DND-41 (cell line): Measurements from ENCODE around the gene GPR149.

Source experiments
- ATAC-seq: fragments of 200-7000 bp; cut with Tn5 transposase; 3 replicates; pipeline ENCODE4 v1.9.1; 2021; ENCODE audit warnings: low read depth; ENCODE audit not compliant: insufficient read depth
- DNase-seq: peaks from one replicate; pipeline ENCODE4 v3.0.0-alpha.2; 2020
- H2AFZ ChIP-seq: 2 replicates; pipeline ENCODE4 v1.6.0; 2012; ENCODE audit warnings: low read depth, low read length
- H3K27ac ChIP-seq: 2 replicates; pipeline ENCODE4 v1.5.1; 2012; ENCODE audit warnings: low read length, inconsistent platforms
- H3K27me3 ChIP-seq: fragments of 200-600 bp; sonication (generic); 2 replicates; pipeline ENCODE4 v1.6.0; 2012; ENCODE audit warnings: low read length, mild to moderate bottlenecking, inconsistent platforms; ENCODE audit not compliant: insufficient read depth, poor library complexity
- H3K36me3 ChIP-seq: 2 replicates; pipeline ENCODE4 v1.5.1; 2012; ENCODE audit warnings: low read length, inconsistent platforms; ENCODE audit not compliant: insufficient read depth
- H3K4me1 ChIP-seq: 2 replicates; pipeline ENCODE4 v1.5.1; 2012; ENCODE audit warnings: mild to moderate bottlenecking, low read length; ENCODE audit not compliant: insufficient read depth
- H3K4me2 ChIP-seq: 2 replicates; pipeline ENCODE4 v1.6.0; 2012; ENCODE audit warnings: mild to moderate bottlenecking, moderate library complexity, low read length, inconsistent platforms; ENCODE audit not compliant: insufficient read depth
- H3K4me3 ChIP-seq, 2 experiments: fragments of 200-600 bp in 1 of 2; shearing (Covaris generic) in 1 of 2; 2 replicates each; pipeline ENCODE4 v1.5.1; 2012 to 2016; ENCODE audit warnings: inconsistent platforms in 2 of 2, low read length in 2 of 2, mild to moderate bottlenecking in 2 of 2, low read depth in 1 of 2, moderate library complexity in 1 of 2
- H3K79me2 ChIP-seq: 2 replicates; pipeline ENCODE4 v1.6.0; 2012; ENCODE audit warnings: low read length, inconsistent platforms; ENCODE audit not compliant: insufficient read depth
- H3K9ac ChIP-seq: 2 replicates; pipeline ENCODE4 v1.6.0; 2012; ENCODE audit warnings: low read depth, mild to moderate bottlenecking, inconsistent platforms, low read length, moderate library complexity
- H3K9me3 ChIP-seq: 2 replicates; pipeline ENCODE4 v1.5.1; 2012; ENCODE audit warnings: low read length, moderate library complexity, mild to moderate bottlenecking, inconsistent platforms; ENCODE audit not compliant: insufficient read depth, severe bottlenecking
- H4K20me1 ChIP-seq: 2 replicates; pipeline ENCODE4 v1.6.0; 2012; ENCODE audit warnings: low read length; ENCODE audit not compliant: insufficient read depth
- CTCF ChIP-seq: IDR thresholded peaks from 2 replicates; pipeline ENCODE4 v1.5.1; 2012; ENCODE audit warnings: borderline replicate concordance, low read length, moderate library complexity, mild to moderate bottlenecking; ENCODE audit not compliant: poor library complexity, severe bottlenecking; ENCODE audit errors: extremely low read depth
- EZH2 ChIP-seq: IDR thresholded peaks from 3 replicates; pipeline ENCODE4 v1.6.1; 2012; ENCODE audit warnings: borderline replicate concordance, low read depth, mild to moderate bottlenecking, moderate library complexity, low read length, inconsistent platforms; ENCODE audit not compliant: severe bottlenecking

The GPR149 gene

DNA sequence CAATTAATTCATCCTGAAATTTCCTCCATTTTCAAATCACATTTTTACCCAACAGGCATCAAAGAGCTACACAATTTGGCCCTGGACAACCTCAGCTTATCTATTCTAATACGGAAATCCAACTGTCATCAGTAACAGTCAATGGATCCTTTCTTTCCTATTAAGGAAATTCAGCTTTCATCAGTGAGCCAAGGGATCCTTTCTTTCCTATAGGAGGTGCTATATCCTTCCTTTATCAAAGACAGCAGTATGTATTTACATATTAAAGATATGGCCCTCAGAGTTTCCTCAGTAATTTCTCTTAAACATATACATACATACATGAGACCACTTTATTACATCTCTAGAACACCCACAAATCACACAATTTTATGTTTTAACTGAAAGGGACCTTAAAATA is 115.8 kb downstream of the GPR149 start:
- H3K27ac ChIP-seq = no peak overlapping the region
- no peak for DNase-seq
- ATAC-seq = no peak
- H3K9me3 ChIP-seq = no peaks in the 10 kb centered on the region
- no peak for TF ChIP-seq EZH2
- TF ChIP-seq CTCF = no peak
- no peak overlapping the region for H3K9ac ChIP-seq
- peaks cover 65% of the 10 kb centered on the region for H3K79me2 ChIP-seq
- H3K27me3 ChIP-seq = no peaks in the 10 kb centered on the region
- H3K4me3 ChIP-seq = no peak overlapping the region
- H3K36me3 ChIP-seq = peaks cover 73% of the 10 kb centered on the region
- no peak overlapping the region for H2AFZ ChIP-seq
- peaks cover 38% of the 10 kb centered on the region for H4K20me1 ChIP-seq
- peaks cover 16% of the 10 kb centered on the region for H3K4me1 ChIP-seq
- no peak overlapping the region for H3K4me2 ChIP-seq

- DNase-seq (no peak), ATAC-seq (no peak)
- Histone ChIP-seq H3K4me2 (no peak overlapping the region), H3K79me2 (peaks cover 35% of the 10 kb centered on the region), H3K4me3 (no peak overlapping the region), H2AFZ (no peak overlapping the region), H3K27me3 (no peaks in the 10 kb centered on the region), H4K20me1 (peaks cover 7% of the 10 kb centered on the region; the same call in 1 of the 2 replicates), H3K27ac (no peak overlapping the region), H3K36me3 (peaks cover 88% of the 10 kb centered on the region), H3K4me1 (no peaks in the 10 kb centered on the region), H3K9me3 (no peaks in the 10 kb centered on the region), H3K9ac (no peak overlapping the region)
- no peak for TF ChIP-seq CTCF
- no peak for TF ChIP-seq EZH2
Measured at GRCh38 chr3:154310840-154311239, 119.2 kb downstream of the GPR149 start.

- no peak for TF ChIP-seq EZH2
- TF ChIP-seq CTCF = no peak
- Histone ChIP-seq H3K9ac (no peak overlapping the region), H3K9me3 (no peaks in the 10 kb centered on the region), H3K4me2 (no peak overlapping the region), H2AFZ (no peak overlapping the region), H3K27ac (no peak overlapping the region), H4K20me1 (no peaks in the 10 kb centered on the region; the same call in 1 of the 2 replicates), H3K4me1 (no peaks in the 10 kb centered on the region), H3K36me3 (peaks cover 90% of the 10 kb centered on the region), H3K79me2 (peaks cover 10% of the 10 kb centered on the region; the same call in 1 of the 2 replicates), H3K27me3 (no peaks in the 10 kb centered on the region), H3K4me3 (no peak overlapping the region)
- no peak for ATAC-seq
- DNase-seq = no peak
Measured at GRCh38 chr3:154307363-154307762, 122.6 kb downstream of the GPR149 start.

DNA sequence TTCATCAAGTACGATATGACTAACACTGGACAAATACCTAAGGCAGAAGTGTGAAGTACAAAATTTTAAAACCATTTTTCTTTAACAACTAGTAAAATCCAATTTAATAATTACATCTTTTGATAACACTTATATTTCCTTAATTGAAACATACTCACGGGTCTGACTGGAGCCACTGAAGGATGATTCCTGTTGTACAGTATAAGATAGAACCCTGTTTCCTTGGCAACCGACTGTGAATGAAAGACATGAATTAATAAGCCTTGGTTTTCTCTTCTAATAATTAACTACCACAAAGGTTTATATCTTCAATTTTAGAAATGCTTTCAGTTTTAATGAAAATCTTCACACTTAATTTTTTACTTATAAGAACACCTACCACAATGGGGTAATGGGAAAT is 125.1 kb downstream of the GPR149 start:
- H2AFZ ChIP-seq = no peak overlapping the region
- H4K20me1 ChIP-seq = no peaks in the 10 kb centered on the region; the same call in 1 of the 2 replicates
- no peaks in the 10 kb centered on the region for H3K9me3 ChIP-seq
- TF ChIP-seq EZH2 (no peak), CTCF (no peak)
- H3K36me3 ChIP-seq = peaks cover 97% of the 10 kb centered on the region
- no peak overlapping the region for H3K4me3 ChIP-seq
- DNase-seq = no peak
- no peaks in the 10 kb centered on the region for H3K4me1 ChIP-seq
- H3K79me2 ChIP-seq = 0 out of 2 replicates have a peak, but pooled peaks cover 3% of the 10 kb centered on the region
- ATAC-seq = no peak
- H3K9ac ChIP-seq = no peak overlapping the region
- H3K27ac ChIP-seq = no peak overlapping the region
- no peaks in the 10 kb centered on the region for H3K27me3 ChIP-seq
- H3K4me2 ChIP-seq = no peak overlapping the region
